DOHH2 (cell line): ENCODE measurements around the gene PNLIPRP3.

Experiments
- H3F3A ChIP-seq: fragments of 200-600 bp; sonication (generic), shearing (Covaris generic); 2 replicates; pipeline ENCODE4 v1.6.0; 2016; ENCODE audit warnings: antibody characterized with exemption, mild to moderate bottlenecking; ENCODE audit not compliant: control insufficient read depth, insufficient read depth
- H3K27ac ChIP-seq: fragments of 200-600 bp; sonication (generic); 2 replicates; pipeline ENCODE4 v1.5.1; 2014; ENCODE audit warnings: low read depth, mild to moderate bottlenecking, low read length, moderate library complexity
- H3K27me3 ChIP-seq: fragments of 200-600 bp; sonication (generic); 2 replicates; pipeline ENCODE4 v1.6.1; 2014; ENCODE audit warnings: mild to moderate bottlenecking, low read length, mixed read lengths; ENCODE audit not compliant: control insufficient read depth
- H3K36me3 ChIP-seq: fragments of 200-600 bp; sonication (generic); 2 replicates; pipeline ENCODE4 v1.6.1; 2014; ENCODE audit warnings: mild to moderate bottlenecking, low read length, moderate library complexity, mixed read lengths; ENCODE audit not compliant: control insufficient read depth
- H3K4me1 ChIP-seq: fragments of 200-600 bp; sonication (generic); 2 replicates; pipeline ENCODE4 v1.6.1; 2014; ENCODE audit warnings: mild to moderate bottlenecking, low read length, mixed read lengths; ENCODE audit not compliant: control insufficient read depth
- H3K4me2 ChIP-seq: fragments of 200-600 bp; sonication (generic); 2 replicates; pipeline ENCODE4 v1.6.0; 2014; ENCODE audit warnings: mild to moderate bottlenecking, low read length, moderate library complexity
- H3K4me3 ChIP-seq: fragments of 200-600 bp; sonication (generic); 2 replicates; pipeline ENCODE4 v1.5.1; 2014; ENCODE audit warnings: mild to moderate bottlenecking, low read length, mixed read lengths
- H3K79me2 ChIP-seq: fragments of 200-600 bp; sonication (generic); 2 replicates; pipeline ENCODE4 v1.6.1; 2014; ENCODE audit warnings: mild to moderate bottlenecking, low read length, mixed read lengths; ENCODE audit not compliant: control insufficient read depth
- H3K9me2 ChIP-seq: fragments of 200-600 bp; sonication (generic); replicated peaks from 2 replicates; pipeline ENCODE4 v1.6.1; 2014; ENCODE audit warnings: mild to moderate bottlenecking, low read length, mixed read lengths; ENCODE audit not compliant: control insufficient read depth
- H3K9me3 ChIP-seq: fragments of 200-600 bp; sonication (generic); 2 replicates; pipeline ENCODE4 v1.6.1; 2014; ENCODE audit warnings: antibody characterized with exemption, low read length, mixed read lengths; ENCODE audit not compliant: control insufficient read depth, insufficient read depth
- H4K20me1 ChIP-seq: fragments of 200-600 bp; sonication (generic); 2 replicates; pipeline ENCODE4 v1.6.0; 2014; ENCODE audit warnings: low read depth, mild to moderate bottlenecking, antibody characterized with exemption, low read length, moderate library complexity; ENCODE audit not compliant: control insufficient read depth, insufficient read depth
- EZH2phosphoT487 ChIP-seq: fragments of 200-600 bp; sonication (generic); IDR thresholded peaks from 2 replicates; pipeline ENCODE4 v1.6.1; 2017; ENCODE audit warnings: borderline replicate concordance, mild to moderate bottlenecking, antibody characterized with exemption, low read length, moderate library complexity, mixed read lengths
- TF ChIP-seq, protein P1 (sequence below): fragments of 200-600 bp; sonication (generic); IDR thresholded peaks from one replicate; pipeline ENCODE4 v1.5.1; 2014; ENCODE audit warnings: antibody characterized with exemption, mild to moderate bottlenecking, low read depth, low read length; ENCODE audit not compliant: poor library complexity, severe bottlenecking

Gene PNLIPRP3

GRCh38 chr10:116410351-116410750 lies 17.3 kb upstream of the PNLIPRP3 start:
- no peak for TF ChIP-seq EZH2phosphoT487
- TF ChIP-seq, protein P1, sequence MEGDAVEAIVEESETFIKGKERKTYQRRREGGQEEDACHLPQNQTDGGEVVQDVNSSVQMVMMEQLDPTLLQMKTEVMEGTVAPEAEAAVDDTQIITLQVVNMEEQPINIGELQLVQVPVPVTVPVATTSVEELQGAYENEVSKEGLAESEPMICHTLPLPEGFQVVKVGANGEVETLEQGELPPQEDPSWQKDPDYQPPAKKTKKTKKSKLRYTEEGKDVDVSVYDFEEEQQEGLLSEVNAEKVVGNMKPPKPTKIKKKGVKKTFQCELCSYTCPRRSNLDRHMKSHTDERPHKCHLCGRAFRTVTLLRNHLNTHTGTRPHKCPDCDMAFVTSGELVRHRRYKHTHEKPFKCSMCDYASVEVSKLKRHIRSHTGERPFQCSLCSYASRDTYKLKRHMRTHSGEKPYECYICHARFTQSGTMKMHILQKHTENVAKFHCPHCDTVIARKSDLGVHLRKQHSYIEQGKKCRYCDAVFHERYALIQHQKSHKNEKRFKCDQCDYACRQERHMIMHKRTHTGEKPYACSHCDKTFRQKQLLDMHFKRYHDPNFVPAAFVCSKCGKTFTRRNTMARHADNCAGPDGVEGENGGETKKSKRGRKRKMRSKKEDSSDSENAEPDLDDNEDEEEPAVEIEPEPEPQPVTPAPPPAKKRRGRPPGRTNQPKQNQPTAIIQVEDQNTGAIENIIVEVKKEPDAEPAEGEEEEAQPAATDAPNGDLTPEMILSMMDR: no peak

DNA sequence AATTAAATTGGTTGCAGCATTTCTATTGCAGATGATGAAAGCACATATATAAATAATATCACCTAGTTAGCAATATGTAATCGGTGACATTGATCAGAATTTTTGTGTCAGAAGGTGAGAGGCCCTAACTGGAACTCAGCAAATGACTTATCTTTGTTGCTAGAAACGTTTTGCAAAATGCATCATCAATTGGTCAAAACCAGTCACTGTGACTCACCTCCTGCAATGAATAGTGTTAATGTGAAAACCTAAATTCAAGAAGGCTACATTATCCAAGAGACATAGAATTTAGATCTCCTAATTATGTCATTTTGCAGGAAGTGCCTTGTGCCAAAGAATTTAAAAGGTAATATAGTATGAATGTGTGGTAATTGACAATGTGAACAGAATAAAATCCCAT lies 9.8 kb upstream of the PNLIPRP3 start:
- Histone ChIP-seq H3K27ac (no peak overlapping the region), H3K79me2 (no peaks in the 10 kb centered on the region), H3K4me1 (no peaks in the 10 kb centered on the region), H3K27me3 (no peaks in the 10 kb centered on the region), H3K4me2 (no peak overlapping the region), H3K9me2 (no peaks in the 10 kb centered on the region), H3K9me3 (no peaks in the 10 kb centered on the region), H3F3A (no peaks in the 10 kb centered on the region), H4K20me1 (no peaks in the 10 kb centered on the region), H3K36me3 (no peaks in the 10 kb centered on the region), H3K4me3 (no peak overlapping the region)
- TF ChIP-seq, protein P1: no peak
- no peak for TF ChIP-seq EZH2phosphoT487

More at GRCh38 chr10:116410351-116410750, 17.3 kb upstream of the PNLIPRP3 start:
- H3K4me1 ChIP-seq: no peaks in the 10 kb centered on the region
- no peaks in the 10 kb centered on the region for H4K20me1 ChIP-seq
- no peaks in the 10 kb centered on the region for H3K9me2 ChIP-seq
- no peak overlapping the region for H3K27ac ChIP-seq
- H3K4me2 ChIP-seq: no peak overlapping the region
- no peak overlapping the region for H3K4me3 ChIP-seq
- H3K9me3 ChIP-seq: no peaks in the 10 kb centered on the region
- no peaks in the 10 kb centered on the region for H3K36me3 ChIP-seq
- peaks cover 5% of the 10 kb centered on the region; the same call in 1 of the 2 replicates for H3K27me3 ChIP-seq
- H3F3A ChIP-seq: no peaks in the 10 kb centered on the region
- H3K79me2 ChIP-seq: no peaks in the 10 kb centered on the region

- H3K27me3 ChIP-seq: no peaks in the 10 kb centered on the region
- no peak overlapping the region for H3K4me2 ChIP-seq
- no peaks in the 10 kb centered on the region for H4K20me1 ChIP-seq
- TF ChIP-seq EZH2phosphoT487: no peak
- TF ChIP-seq, protein P1: no peak
- no peak overlapping the region for H3K4me3 ChIP-seq
- no peak overlapping the region for H3K27ac ChIP-seq
- H3K9me3 ChIP-seq: no peaks in the 10 kb centered on the region
- no peaks in the 10 kb centered on the region for H3K36me3 ChIP-seq
- H3F3A ChIP-seq: no peaks in the 10 kb centered on the region
- no peaks in the 10 kb centered on the region for H3K9me2 ChIP-seq
- H3K79me2 ChIP-seq: no peaks in the 10 kb centered on the region
- H3K4me1 ChIP-seq: no peaks in the 10 kb centered on the region
These were observed 9.3 kb upstream of the PNLIPRP3 start for GRCh38 chr10:116418389-116418788.

DNA sequence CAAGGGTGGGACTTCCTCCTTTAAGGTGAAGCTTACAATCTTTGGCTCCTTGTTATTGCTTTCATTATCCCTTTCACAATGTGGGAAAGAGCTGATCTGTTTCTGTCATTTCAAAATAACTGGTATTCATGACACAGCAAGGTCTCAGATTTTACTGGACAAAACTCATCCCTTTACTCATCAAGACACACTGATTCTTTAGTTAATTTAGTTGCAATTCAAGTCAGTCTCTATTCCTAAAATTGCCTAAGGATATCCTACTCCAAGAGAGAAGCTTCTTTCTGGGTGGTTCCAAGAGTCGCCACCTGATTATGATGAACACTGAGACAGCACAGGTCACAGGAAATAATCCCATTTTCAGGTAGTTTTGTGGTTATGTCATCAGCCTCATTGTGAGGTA lies 5.8 kb upstream of the PNLIPRP3 start:
- no peak overlapping the region for H3K27ac ChIP-seq
- H3K4me1 ChIP-seq: no peaks in the 10 kb centered on the region
- H3K4me2 ChIP-seq: no peak overlapping the region
- H3K9me3 ChIP-seq: no peaks in the 10 kb centered on the region
- no peaks in the 10 kb centered on the region for H3K36me3 ChIP-seq
- no peaks in the 10 kb centered on the region for H3K79me2 ChIP-seq
- no peaks in the 10 kb centered on the region for H4K20me1 ChIP-seq
- H3K4me3 ChIP-seq: no peak overlapping the region
- no peaks in the 10 kb centered on the region for H3F3A ChIP-seq
- H3K27me3 ChIP-seq: no peaks in the 10 kb centered on the region
- H3K9me2 ChIP-seq: no peaks in the 10 kb centered on the region
- TF ChIP-seq, protein P1: no peak
- no peak for TF ChIP-seq EZH2phosphoT487
